HG03520 (cell line): Measurements from ENCODE around the gene FOLR2.
"Not testable (repeated sequence)": the region's sequence is repeated elsewhere in the genome, so short reads cannot be mapped to it uniquely, and the experiment has no call there.

Source experiments
- ATAC-seq: cut with Tn5 transposase; IDR thresholded peaks from one replicate; pipeline ENCODE4 v1.9.1; 2021; ENCODE audit warnings: mild to moderate bottlenecking, moderate library complexity; ENCODE audit not compliant: unreplicated experiment

Gene FOLR2

GRCh38 chr11:72204886-72205285, 11.7 kb upstream of the FOLR2 start:
- ATAC-seq: no peak

GRCh38 chr11:72206794-72207193, 9.8 kb upstream of the FOLR2 start:
- not testable (repeated sequence) for ATAC-seq

DNA sequence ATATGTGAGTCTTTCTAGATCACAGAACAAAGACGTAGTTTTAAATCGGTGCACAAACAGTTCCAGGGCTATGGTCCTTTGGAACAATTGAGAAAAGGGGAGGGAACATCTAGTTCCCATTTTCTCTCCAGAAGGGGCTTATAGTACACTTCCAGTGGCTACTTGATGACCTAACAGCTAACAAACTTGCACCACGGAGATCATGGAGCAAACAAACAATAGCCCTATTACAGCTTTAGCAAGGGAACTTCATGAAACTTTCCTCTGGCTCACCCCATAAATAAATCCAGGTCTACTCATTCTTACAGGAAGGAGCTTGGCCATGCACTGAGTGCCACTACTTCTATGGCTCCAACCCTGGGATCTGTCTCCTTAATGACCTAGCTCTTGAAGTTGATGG, 8.3 kb upstream of the FOLR2 start:
- no peak for ATAC-seq

DNA sequence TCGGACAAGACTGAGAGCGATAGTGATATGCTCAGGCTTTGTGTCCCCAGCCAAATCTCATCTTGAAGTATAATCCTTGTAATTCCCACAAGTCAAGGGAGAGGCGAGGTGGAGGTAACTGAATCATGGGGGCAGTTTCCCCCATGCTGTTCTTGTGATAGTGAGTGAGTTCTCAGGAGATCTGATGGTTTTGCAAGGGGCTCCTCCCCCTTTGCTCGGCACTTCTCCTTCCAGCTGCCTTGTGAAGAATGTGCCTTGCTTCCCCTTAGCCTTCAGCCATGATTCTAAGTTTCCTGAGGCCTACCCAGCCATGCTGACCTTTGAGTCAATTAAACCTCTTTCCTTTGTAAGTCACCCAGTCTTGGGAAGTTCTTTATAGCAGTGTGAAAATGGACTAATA, 7.5 kb upstream of the FOLR2 start:
- ATAC-seq: no peak

DNA sequence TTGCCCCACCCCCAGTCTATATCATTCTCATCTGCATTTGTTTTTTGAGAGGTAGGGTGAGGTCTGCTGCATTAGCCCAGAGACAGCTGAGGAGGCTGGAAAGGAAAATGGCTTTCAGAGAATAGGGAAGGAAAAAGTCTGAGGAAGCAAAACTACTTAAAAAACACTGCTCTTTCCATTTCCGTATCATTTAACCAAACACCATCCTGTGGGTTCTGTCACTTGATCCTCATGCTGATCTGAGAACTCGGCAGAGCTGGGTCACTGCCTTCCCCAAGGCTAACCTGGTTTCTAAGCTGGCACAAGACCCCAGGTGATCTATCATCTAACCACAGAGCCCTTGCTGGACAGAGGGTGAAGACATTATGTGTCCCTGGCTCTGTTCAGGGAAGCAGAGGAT, 1.2 kb downstream of the FOLR2 start:
- ATAC-seq: no peak

- no peak for ATAC-seq
Observed at GRCh38 chr11:72218251-72218745, 1.7 kb downstream of the FOLR2 start.

GRCh38 chr11:72220696-72221363, 4.2 kb downstream of the FOLR2 start:
- no peak for ATAC-seq

- no peak for ATAC-seq
Observed at GRCh38 chr11:72221386-72222075, 4.9 kb downstream of the FOLR2 start.

DNA sequence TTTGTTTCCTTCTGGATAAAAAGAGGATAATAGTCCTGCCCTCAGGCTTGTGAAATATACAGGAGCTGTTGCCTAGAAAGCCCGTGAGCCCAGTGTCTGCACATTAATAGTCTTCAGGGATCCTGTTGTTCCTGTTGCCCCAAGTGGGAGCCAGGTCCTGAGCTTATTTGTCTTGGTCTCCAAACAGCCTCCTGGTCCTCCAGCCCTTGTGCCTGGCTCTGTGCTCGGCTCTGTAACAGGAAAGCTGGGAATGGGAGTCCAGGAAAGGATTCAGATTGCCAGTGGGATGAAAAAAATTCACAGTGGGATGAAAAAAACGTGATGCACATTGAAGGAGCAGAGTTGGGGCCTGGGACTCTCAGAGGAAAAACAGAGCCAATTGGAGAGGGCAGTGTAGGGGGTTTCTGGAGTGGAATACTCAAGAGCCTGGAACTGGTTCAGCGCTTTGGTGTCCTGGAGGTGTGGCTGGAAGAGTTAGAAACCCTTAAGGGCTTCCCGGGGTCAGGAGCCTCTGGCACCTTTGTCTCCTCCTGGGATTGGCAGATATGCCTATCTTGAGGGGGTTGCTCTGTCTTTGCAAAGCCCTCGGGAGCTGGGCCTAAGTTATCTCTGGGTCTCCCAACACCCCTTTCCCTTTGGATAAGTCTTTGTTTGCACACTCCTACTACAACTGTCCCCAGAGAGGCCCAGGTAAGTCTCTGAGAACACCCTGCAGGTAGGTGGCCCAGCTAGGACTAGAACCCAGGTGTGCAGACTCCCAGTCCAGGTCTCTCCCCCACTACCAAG, 5.7 kb downstream of the FOLR2 start:
- no peak for ATAC-seq

DNA sequence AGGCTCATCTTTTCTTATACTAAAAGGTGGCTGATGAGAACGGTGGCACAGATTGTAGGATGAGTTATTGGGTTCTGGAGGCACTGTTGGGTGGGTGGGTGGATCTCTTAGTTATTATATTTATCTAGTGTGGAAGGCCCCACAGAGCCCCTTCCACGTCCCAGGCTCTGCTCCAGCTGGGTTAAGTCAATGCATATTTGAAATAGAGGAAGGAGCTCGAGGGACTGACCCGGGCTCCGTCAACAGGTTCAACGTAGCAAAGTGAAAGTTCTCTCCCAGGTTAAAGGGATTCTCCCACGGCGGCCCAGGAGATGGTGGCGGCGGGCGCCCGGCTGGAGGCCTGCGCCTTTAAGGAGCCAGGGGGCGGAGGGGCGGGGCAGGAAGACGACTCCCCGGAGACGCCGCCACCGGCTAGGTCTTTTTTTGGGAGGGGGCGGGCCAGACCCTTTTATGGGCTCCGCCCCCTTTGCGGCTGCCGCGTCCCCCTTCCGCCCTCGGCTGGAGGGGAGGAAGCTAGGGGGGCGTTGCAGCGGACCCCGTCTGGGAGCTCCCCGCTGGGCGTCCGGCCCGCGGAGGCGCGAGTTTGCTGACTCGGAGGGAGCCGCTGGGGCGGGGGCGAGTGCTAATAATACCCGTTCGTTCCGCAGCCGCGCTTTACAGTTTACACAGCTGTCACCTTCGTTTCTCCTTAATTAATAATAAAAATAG, 6.5 kb downstream of the FOLR2 start:
- peak; percentile 62 for ATAC-seq

DNA sequence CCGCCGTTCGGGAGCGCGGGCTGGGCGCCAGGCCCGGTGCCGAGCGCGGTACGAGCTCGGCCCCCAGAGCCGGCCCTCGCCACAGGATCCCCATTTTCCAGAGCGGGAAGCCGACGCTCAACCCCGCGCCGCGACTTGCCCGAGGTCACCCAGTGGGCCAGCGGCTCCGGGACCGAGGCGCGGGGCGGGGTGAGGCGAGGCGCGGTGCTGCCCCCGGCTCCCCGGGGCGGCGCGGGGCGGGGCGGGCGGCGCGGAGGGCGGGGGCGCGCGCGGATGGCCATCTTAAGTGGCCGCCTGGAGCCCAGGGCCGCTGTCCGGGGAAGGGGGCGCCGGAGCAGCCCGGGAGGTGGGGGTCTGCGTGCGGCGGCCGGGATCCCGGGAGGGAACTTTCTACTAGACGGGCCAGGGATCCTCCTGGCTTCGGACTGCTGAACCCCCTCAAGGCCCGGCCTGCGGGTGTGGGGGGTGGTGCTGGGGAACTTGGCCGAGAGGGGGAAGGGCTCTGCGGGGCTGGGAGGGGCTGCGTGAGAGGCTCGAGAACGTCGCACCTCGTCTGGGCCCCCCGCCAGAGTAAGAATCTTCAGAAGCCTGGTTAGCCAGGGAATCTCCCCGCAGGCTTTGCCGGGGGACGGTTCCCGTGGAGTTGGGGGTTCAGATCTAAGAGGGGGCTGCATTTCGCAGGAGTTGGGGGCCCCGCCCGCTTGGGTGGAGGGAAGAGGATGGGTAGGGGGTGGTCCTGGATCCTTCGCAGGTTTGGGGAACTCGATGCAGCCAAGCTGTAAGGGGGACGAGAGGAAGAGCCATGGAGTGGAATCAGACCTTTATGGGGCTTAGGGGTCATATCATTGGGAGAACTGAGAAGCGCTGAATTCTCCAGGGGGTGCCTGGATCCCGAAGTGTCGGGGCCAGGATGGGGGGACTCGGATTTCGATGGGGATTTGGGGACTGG, 7.3 kb downstream of the FOLR2 start:
- ATAC-seq: peak; percentile 46

DNA sequence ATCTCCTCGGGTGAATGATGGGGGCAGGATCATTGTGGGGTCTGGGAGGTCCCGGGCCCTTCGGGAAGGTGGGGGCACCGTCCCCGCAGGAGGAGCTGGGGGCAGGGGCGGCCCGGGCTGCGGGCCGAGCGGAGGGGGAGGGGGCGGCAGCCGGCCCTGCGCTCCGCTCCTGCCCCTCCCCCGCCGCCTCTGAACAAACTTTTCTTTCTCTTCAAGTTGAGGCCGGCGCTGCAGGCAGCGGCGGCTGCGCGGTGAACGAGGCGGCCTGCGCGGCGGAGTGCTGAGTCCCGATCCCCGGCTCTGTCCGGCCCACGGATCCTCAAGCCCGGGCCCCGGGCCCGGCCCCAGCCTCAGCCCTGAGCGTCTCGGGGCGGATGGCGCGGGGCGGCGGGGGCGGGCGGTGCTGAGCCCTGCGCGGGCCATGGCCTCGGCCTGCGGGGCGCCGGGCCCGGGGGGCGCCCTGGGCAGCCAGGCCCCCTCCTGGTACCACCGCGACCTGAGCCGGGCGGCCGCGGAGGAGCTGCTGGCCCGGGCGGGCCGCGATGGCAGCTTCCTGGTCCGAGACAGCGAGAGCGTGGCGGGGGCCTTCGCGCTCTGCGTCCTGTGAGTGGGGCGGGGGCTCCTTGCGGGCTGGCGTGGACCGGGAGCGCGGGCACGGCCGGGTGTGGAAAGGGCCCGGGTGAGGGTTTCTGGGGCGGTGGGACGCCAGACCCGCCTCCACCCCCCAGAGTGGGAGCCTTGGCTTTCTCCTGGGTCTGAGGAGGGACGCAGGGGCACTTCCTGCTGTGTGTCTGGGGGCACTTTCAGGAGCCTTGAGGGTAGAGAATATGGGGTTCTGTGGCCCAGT, 8.2 kb downstream of the FOLR2 start, which contains the start of gene INPPL1:
Gene INPPL1 (plus strand): TSS at position 204 of the 847 bp plus-strand sequence. CDS start 218 bp downstream, at position 422.
- no peak for ATAC-seq

- ATAC-seq: no peak
Observed at GRCh38 chr11:72225411-72225951, 8.9 kb downstream of the FOLR2 start.

DNA sequence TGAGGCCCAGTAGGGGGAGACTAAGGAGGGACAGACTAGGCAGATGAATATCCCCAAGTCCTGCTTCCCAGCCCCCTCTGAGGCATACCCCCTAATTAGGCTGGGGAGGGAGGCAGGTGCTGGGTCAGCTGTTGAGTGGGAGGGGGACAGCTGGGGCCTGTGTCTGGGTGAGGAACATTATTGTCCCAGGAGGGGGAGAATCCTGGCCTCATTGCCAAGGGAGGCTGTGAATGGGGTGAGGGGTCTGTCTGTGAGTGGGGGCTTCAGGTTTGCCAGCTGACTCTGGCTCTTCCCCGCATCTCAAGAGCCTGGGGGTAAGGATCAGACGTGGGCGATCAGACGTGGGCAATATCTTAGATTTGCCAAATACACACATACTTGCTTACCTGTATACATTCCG, 10.1 kb downstream of the FOLR2 start:
- no peak for ATAC-seq

DNA sequence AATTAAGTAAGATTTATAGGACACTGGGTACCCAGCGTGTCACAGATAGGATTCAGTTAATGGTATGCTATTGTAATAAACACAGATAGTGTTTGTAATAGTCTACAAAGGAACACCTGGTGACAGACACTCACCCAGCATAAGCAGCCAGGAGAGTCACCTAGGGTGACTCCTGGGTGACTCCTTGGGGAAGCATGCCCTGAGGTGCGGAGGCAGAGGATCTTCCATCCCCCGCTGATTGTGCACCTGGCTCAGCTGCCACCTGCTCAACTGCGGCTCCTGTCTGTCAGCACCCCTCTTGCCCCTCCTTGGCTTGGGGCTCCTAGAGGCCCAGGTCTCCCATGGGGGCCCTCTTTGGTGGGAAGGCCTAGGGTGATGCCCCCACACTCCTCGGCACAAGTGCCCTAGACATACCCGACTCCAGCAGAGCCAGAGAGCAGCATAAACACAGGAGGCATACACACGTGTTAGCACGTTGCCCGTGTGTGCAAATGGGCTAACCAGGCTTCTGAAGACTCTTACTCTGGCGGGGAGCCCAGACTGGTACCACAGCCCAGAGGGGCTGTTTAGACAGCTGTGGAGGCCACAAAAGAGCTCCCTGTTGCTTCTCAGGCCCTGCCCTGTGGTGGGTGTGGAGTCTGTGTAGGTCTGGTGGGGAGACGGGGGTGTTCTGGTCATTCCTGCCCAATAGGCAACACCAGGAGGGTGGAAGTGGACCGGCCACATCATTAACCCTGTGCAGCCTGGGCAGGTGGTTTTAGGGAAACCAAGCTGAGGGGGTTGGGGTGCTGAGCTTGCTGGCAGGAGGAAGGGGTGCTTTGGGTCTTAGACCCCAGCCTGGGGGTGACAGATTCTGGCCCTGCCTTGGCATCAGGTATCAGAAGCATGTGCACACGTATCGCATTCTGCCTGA, 11.0 kb downstream of the FOLR2 start:
- ATAC-seq: no peak

- ATAC-seq: no peak
Observed at GRCh38 chr11:72228229-72228843, 11.7 kb downstream of the FOLR2 start.

DNA sequence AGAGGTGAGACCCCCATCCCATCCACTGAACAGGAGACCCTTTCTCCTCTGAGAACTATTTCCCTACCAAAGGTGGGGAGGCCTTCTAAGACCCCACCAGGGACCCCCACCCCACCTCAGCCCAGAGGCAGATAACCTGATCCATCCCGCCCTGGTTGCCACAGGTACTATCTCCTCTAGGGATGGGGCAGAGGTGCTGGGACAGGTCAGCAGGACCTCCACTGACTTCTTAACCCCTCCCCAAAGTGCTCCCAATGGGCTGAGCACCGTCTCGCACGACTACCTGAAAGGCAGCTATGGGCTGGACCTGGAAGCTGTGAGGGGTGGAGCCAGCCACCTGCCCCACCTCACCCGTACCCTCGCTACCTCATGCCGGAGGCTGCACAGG, 12.2 kb downstream of the FOLR2 start:
- ATAC-seq: no peak
